ENCODE results near the gene CREB3L1. TPM values are rescaled to one million over a fixed set of nuclear protein-coding genes. Genes with fewer than 3 reads are reported as not detected.
A peak's percentile ranks its signal among the peaks of the same experiment; 100 is the strongest.

The CREB3L1 gene
- total and polyA plus RNA-seq, 2 of the 13 experiments (the other 11 are each of a cell fraction or from before 2014, with no cell fraction given): not detected

- no peak for TF ChIP-seq ZNF33A (CRISPR knock-in tag; IDR thresholded peaks at IDR 0.05; ENCODE audit: borderline replicate concordance)
- TF ChIP-seq ATM (IDR thresholded peaks at IDR 0.05; ENCODE audit: borderline replicate concordance): no peak
- no peak for TF ChIP-seq ZNF121 (CRISPR knock-in tag; IDR thresholded peaks at IDR 0.05)
- TF ChIP-seq SKI (IDR thresholded peaks at IDR 0.05; ENCODE audit: partially characterized antibody): no peak
- TF ChIP-seq ZNF3 (CRISPR knock-in tag; IDR thresholded peaks at IDR 0.05): no peak
- TF ChIP-seq, protein P1, sequence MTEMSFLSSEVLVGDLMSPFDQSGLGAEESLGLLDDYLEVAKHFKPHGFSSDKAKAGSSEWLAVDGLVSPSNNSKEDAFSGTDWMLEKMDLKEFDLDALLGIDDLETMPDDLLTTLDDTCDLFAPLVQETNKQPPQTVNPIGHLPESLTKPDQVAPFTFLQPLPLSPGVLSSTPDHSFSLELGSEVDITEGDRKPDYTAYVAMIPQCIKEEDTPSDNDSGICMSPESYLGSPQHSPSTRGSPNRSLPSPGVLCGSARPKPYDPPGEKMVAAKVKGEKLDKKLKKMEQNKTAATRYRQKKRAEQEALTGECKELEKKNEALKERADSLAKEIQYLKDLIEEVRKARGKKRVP (CRISPR knock-in tag; IDR thresholded peaks at IDR 0.05): no peak
- no peak for TF ChIP-seq ZNF24 (IDR thresholded peaks at IDR 0.05)
- TF ChIP-seq JUND (CRISPR knock-in tag; IDR thresholded peaks at IDR 0.05): no peak
- no peak for TF ChIP-seq ZMAT3 (CRISPR knock-in tag; conservative IDR thresholded peaks at IDR 0.05)
- TF ChIP-seq, protein P2, sequence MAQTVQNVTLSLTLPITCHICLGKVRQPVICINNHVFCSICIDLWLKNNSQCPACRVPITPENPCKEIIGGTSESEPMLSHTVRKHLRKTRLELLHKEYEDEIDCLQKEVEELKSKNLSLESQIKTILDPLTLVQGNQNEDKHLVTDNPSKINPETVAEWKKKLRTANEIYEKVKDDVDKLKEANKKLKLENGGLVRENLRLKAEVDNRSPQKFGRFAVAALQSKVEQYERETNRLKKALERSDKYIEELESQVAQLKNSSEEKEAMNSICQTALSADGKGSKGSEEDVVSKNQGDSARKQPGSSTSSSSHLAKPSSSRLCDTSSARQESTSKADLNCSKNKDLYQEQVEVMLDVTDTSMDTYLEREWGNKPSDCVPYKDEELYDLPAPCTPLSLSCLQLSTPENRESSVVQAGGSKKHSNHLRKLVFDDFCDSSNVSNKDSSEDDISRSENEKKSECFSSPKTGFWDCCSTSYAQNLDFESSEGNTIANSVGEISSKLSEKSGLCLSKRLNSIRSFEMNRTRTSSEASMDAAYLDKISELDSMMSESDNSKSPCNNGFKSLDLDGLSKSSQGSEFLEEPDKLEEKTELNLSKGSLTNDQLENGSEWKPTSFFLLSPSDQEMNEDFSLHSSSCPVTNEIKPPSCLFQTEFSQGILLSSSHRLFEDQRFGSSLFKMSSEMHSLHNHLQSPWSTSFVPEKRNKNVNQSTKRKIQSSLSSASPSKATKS (CRISPR knock-in tag; IDR thresholded peaks at IDR 0.05): no peak
- no peak for TF ChIP-seq ZNF343 (CRISPR knock-in tag; IDR thresholded peaks at IDR 0.05)
- no peak for TF ChIP-seq ZNF747 (CRISPR knock-in tag; IDR thresholded peaks at IDR 0.05; ENCODE audit: borderline replicate concordance)
- peak; percentile 79; the same call in 1 of the 2 replicates for TF ChIP-seq ZNF878 (CRISPR knock-in tag; IDR thresholded peaks at IDR 0.05)
- no peak for TF ChIP-seq NFATC3 (CRISPR knock-in tag; IDR thresholded peaks at IDR 0.05)
- TF ChIP-seq PLRG1 (conservative IDR thresholded peaks at IDR 0.05): no peak
- TF ChIP-seq ZBTB42 (CRISPR knock-in tag; IDR thresholded peaks at IDR 0.05): no peak
- peak; percentile 76; the same call in 1 of the 2 replicates for TF ChIP-seq IKZF5 (CRISPR knock-in tag; IDR thresholded peaks at IDR 0.05)
- TF ChIP-seq, protein P3, sequence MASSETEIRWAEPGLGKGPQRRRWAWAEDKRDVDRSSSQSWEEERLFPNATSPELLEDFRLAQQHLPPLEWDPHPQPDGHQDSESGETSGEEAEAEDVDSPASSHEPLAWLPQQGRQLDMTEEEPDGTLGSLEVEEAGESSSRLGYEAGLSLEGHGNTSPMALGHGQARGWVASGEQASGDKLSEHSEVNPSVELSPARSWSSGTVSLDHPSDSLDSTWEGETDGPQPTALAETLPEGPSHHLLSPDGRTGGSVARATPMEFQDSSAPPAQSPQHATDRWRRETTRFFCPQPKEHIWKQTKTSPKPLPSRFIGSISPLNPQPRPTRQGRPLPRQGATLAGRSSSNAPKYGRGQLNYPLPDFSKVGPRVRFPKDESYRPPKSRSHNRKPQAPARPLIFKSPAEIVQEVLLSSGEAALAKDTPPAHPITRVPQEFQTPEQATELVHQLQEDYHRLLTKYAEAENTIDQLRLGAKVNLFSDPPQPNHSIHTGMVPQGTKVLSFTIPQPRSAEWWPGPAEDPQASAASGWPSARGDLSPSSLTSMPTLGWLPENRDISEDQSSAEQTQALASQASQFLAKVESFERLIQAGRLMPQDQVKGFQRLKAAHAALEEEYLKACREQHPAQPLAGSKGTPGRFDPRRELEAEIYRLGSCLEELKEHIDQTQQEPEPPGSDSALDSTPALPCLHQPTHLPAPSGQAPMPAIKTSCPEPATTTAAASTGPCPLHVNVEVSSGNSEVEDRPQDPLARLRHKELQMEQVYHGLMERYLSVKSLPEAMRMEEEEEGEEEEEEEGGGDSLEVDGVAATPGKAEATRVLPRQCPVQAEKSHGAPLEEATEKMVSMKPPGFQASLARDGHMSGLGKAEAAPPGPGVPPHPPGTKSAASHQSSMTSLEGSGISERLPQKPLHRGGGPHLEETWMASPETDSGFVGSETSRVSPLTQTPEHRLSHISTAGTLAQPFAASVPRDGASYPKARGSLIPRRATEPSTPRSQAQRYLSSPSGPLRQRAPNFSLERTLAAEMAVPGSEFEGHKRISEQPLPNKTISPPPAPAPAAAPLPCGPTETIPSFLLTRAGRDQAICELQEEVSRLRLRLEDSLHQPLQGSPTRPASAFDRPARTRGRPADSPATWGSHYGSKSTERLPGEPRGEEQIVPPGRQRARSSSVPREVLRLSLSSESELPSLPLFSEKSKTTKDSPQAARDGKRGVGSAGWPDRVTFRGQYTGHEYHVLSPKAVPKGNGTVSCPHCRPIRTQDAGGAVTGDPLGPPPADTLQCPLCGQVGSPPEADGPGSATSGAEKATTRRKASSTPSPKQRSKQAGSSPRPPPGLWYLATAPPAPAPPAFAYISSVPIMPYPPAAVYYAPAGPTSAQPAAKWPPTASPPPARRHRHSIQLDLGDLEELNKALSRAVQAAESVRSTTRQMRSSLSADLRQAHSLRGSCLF (CRISPR knock-in tag; IDR thresholded peaks at IDR 0.05; ENCODE audit: borderline replicate concordance): no peak
- TF ChIP-seq NR2F1 (CRISPR knock-in tag; IDR thresholded peaks at IDR 0.05): peak; percentile 96 to 97
- TF ChIP-seq, protein P4, sequence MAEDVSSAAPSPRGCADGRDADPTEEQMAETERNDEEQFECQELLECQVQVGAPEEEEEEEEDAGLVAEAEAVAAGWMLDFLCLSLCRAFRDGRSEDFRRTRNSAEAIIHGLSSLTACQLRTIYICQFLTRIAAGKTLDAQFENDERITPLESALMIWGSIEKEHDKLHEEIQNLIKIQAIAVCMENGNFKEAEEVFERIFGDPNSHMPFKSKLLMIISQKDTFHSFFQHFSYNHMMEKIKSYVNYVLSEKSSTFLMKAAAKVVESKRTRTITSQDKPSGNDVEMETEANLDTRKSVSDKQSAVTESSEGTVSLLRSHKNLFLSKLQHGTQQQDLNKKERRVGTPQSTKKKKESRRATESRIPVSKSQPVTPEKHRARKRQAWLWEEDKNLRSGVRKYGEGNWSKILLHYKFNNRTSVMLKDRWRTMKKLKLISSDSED (CRISPR knock-in tag; IDR thresholded peaks at IDR 0.05): no peak
Observed at GRCh38 chr11:46273511-46274205, 3.8 kb upstream of the CREB3L1 start (continued).
